Mesothelial cell of epicardium (in vitro differentiated cells): ENCODE measurements around the gene C1QTNF2. TPM values are rescaled to one million over a fixed set of nuclear protein-coding genes. Genes with fewer than 3 reads are reported as not detected.

ENCODE experiments used
- DNase-seq, 2 experiments: peaks; one replicate each; pipeline ENCODE4 v3.0.0; 2021; ENCODE audit warnings: low spot score in 2 of 2; ENCODE audit not compliant: unreplicated experiment in 2 of 2
- H3K27ac Mint-ChIP-seq: 2 replicates; pipeline ENCODE4 v1.8.0; 2021; ENCODE audit warnings: mixed read lengths
- H3K27me3 Mint-ChIP-seq: 2 replicates; pipeline ENCODE4 v1.8.0; 2021; ENCODE audit warnings: low read depth, mixed read lengths
- H3K36me3 Mint-ChIP-seq: 2 replicates; pipeline ENCODE4 v1.8.0; 2021; ENCODE audit warnings: mixed read lengths
- H3K4me1 Mint-ChIP-seq: 2 replicates; pipeline ENCODE4 v1.8.0; 2021; ENCODE audit warnings: mixed read lengths
- H3K4me3 Mint-ChIP-seq: 2 replicates; pipeline ENCODE4 v1.8.0; 2021; ENCODE audit warnings: mild to moderate bottlenecking, moderate library complexity, mixed read lengths
- H3K9me3 Mint-ChIP-seq: 2 replicates; pipeline ENCODE4 v1.8.0; 2021; ENCODE audit warnings: mixed read lengths
- total RNA-seq: library from RNA; stranded (reverse); gene quantifications from 3 replicates; pipeline ENCODE4 v1.2.1, GENCODE V29; 2021
- TF ChIP-seq, protein P1 (sequence below): fragments of 200-600 bp; sonication (generic); IDR thresholded peaks from one replicate; pipeline ENCODE4 v1.5.0; 2021; ENCODE audit warnings: antibody characterized with exemption; ENCODE audit not compliant: unreplicated experiment

Gene C1QTNF2
- total RNA-seq, 1 donor from 2014 or later: 1.3 TPM

DNA sequence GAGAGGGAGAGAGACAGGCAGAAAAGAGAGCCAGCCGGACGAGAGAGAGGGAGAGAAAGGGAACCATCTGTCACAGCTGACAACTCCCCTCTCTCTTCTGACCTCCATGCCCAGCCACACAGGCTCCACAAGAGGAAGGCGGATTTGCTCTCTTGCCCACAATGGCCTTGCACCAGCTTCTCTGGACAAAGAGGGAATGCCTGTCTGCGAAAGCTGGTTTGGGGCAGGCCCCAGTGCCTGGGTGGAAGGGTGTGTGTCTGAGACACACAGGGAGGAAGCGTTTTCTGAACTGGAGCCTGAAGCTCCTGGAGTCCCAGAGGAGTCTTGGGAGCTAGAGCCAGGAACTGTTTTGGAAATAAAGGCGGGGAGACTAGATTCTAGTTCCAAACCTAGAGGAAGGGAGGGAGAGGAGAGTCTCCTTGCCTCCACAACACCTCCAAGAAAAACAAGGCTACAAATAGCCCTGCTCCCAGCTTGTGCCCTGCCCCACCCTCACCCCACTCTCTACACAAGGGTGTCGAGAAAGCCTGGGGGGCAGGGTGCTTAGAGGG lies 12.5 kb downstream of the C1QTNF2 start:
- H3K4me3 Mint-ChIP-seq: no peak overlapping the region
- H3K9me3 Mint-ChIP-seq: no peaks in the 10 kb centered on the region
- no peaks in the 10 kb centered on the region for H3K36me3 Mint-ChIP-seq
- no peak for DNase-seq
- no peaks in the 10 kb centered on the region for H3K27me3 Mint-ChIP-seq
- TF ChIP-seq, protein P1, sequence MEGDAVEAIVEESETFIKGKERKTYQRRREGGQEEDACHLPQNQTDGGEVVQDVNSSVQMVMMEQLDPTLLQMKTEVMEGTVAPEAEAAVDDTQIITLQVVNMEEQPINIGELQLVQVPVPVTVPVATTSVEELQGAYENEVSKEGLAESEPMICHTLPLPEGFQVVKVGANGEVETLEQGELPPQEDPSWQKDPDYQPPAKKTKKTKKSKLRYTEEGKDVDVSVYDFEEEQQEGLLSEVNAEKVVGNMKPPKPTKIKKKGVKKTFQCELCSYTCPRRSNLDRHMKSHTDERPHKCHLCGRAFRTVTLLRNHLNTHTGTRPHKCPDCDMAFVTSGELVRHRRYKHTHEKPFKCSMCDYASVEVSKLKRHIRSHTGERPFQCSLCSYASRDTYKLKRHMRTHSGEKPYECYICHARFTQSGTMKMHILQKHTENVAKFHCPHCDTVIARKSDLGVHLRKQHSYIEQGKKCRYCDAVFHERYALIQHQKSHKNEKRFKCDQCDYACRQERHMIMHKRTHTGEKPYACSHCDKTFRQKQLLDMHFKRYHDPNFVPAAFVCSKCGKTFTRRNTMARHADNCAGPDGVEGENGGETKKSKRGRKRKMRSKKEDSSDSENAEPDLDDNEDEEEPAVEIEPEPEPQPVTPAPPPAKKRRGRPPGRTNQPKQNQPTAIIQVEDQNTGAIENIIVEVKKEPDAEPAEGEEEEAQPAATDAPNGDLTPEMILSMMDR: no peak
- no peak overlapping the region for H3K27ac Mint-ChIP-seq
- peaks cover 17% of the 10 kb centered on the region for H3K4me1 Mint-ChIP-seq

DNA sequence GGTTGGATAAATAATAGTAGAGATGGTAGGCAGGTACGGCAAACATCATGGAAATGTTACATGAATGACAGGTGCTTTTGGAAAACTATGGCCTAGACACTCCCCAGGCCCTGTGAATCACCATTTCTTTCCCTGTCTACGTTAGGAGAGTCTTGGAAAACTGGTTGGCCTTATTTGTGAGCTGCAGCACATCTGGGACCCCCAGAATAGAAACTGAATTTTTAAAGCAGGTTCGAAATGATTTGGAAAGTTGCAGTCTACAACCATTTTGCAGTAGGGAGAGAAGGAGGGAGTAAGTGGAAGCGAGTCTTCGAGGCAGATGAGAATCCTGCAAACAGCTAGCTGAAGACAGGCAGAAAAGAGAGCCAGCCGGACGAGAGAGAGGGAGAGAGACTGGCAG lies 13.0 kb downstream of the C1QTNF2 start:
- Mint-ChIP-seq H3K36me3 (no peaks in the 10 kb centered on the region), H3K4me3 (no peak overlapping the region), H3K4me1 (peaks cover 15% of the 10 kb centered on the region), H3K27ac (peak overlapping the region; percentile 19), H3K27me3 (no peaks in the 10 kb centered on the region), H3K9me3 (no peaks in the 10 kb centered on the region)
- no peak for DNase-seq
- TF ChIP-seq, protein P1: no peak

DNA sequence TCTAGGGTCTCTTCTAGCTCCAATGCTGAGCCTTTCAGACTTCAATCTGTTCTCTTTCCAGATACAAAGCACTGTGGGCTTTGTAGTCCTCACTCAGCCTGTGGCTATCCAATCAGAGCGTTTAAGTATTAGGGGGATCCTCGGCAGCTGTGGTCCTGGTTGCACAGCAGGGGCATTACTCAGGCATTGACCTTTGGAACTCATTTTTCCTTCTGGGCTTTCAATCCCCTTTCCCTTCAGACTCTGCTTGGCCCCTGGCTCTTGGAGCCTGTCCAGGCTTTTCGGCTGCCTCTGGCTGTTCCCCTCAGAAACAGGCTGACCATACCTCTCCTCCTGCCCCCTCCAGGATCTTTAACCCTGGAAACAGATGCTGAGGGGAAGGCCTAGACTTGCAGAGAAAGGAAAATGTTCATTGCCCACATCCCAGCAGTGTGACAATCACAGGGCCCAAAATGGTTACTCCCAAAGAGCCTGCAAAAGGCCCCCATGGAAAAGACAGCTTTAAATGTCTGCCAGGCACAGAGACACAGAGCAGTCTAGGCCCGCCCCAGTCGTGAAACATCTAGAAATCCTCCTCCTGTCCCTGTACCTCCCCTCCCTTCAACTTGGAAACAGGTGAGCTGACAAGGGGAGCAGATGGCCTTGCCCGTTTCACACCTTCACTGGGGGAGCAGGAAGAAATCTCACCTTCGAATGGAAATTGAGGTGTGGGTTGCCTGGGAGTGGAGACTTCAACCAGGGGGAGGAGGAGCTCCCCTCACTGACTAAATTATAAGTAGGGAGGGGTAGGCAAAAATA lies 13.7 kb downstream of the C1QTNF2 start:
- DNase-seq: no peak
- TF ChIP-seq, protein P1: no peak
- H3K27ac Mint-ChIP-seq: peak overlapping the region; percentile 21
- peaks cover 15% of the 10 kb centered on the region for H3K4me1 Mint-ChIP-seq
- no peaks in the 10 kb centered on the region for H3K36me3 Mint-ChIP-seq
- H3K4me3 Mint-ChIP-seq: no peak overlapping the region
- no peaks in the 10 kb centered on the region for H3K27me3 Mint-ChIP-seq
- H3K9me3 Mint-ChIP-seq: no peaks in the 10 kb centered on the region

DNA sequence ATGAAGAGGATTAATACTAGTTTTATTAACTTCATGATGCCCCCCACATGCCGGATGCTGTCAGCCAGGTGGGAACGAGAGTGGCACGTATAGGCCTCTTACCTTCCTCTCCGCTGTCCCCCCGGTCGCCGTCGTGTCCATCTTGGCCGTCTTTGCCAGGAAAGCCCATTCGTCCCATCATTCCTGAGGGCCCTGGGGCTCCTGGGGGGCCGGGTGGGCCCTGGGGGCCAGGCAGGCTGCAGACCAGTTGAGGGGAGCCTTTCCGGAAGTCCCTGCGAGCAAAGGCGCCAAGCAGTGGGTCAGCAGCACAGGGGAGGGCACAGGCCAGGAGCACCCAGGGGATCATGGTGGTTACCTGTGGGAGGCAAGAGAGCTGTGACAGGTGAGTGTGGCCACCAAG lies 15.8 kb downstream of the C1QTNF2 start:
- Mint-ChIP-seq H3K27me3 (no peaks in the 10 kb centered on the region), H3K36me3 (no peaks in the 10 kb centered on the region), H3K9me3 (no peaks in the 10 kb centered on the region)

DNA sequence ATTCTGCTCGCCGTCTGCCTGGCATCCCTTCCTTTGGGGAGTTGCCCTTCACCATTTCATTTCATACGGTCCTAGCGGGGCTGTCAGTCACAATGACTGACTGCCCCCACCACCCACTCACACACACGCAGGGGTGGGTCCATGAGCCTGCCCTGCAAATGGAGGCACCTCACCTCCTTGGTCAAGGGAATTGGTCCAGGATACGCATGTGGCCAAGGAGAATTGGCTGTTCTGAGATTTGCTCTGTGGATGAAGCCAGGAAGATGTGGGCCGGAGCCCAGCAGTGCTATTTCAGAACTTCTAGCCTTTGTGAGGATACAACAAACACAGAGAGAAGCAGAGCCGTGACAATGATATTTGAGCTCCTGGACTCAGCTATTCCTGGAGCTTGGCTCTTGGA lies 17.0 kb downstream of the C1QTNF2 start:
- TF ChIP-seq, protein P1: no peak
- peaks cover 5% of the 10 kb centered on the region for H3K4me1 Mint-ChIP-seq
- DNase-seq: no peak
- H3K27me3 Mint-ChIP-seq: no peaks in the 10 kb centered on the region
- no peak overlapping the region for H3K4me3 Mint-ChIP-seq
- no peaks in the 10 kb centered on the region for H3K9me3 Mint-ChIP-seq
- H3K27ac Mint-ChIP-seq: no peak overlapping the region
- no peaks in the 10 kb centered on the region for H3K36me3 Mint-ChIP-seq

More for the DNA sequence above, 15.8 kb downstream of the C1QTNF2 start:
- Mint-ChIP-seq H3K4me3 (no peak overlapping the region), H3K4me1 (peaks cover 9% of the 10 kb centered on the region), H3K27ac (no peak overlapping the region)
- no peak for DNase-seq
- TF ChIP-seq, protein P1: no peak
